GM19099 (cell line): Measurements from ENCODE around the gene GPHN.

Experiments
- POLR2A ChIP-seq: IDR thresholded peaks from 3 replicates; pipeline ENCODE4 v1.6.1; 2011; ENCODE audit warnings: low read depth; ENCODE audit not compliant: insufficient read length; ENCODE audit errors: extremely low read depth

Gene GPHN

DNA sequence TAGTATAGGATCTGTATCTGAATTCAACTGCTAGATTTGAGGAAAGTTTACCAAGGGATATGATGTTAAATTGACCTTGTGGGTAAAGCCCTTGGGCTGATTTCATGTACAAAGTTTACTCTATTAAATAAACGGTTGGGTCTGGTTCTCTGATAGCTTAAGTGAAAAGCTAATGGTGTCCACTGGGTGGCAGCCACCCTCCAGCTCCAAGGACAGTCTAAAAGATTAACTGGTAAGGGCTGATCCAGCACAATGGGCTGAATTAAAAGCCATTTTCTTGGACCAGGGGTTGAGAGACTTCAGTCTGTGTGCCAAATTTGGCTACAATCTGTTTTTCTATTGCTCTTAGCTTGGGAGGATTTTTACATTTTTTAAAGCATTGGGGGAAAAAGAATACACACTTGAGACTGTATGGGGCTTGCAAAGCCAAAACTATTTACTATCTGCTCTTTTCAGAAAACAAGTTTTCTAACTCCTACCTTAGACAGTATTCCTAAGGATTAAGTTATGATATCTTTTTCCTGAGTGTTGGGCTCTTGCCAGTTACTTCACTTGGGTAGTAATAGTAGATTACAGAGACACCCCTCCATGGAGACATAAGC is 116.5 kb downstream of the GPHN start:
- no peak for TF ChIP-seq POLR2A

DNA sequence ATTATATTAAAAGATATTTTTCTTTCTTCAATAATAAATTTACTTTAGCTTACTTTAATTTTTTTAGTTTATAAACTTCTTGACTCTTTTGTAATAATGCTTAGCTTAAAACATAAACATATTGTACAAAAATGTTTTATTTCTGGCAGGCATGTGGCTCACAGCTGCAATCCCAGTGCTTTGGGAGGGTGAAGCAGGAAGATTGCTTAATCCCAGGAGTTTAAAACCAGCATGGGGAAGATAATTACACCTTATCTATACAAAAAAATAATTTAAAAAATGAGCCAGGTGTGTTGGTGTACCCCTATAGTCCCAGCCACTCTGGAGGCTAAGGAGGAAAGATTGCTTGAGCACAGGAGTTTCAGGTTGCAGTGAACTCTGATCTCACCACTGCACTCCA is 120.7 kb downstream of the GPHN start:
- TF ChIP-seq POLR2A, result no peak

DNA sequence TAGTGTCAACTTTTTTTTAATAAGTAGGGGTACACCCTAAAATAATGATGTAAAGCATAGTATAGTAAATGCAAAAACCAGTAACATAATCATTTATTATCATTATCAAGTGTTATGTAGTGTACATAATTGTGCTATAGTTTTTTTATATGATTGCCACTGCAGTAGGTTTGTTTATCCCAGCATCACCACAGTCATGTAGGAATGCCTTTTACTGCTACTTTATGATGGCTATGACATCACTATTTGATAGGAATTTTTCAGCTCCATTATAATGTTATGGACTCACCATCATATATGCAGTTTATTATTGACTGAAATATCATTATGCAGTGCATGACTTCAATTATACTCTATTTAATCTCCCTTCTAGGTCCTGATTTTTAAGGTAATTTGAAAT is 121.6 kb downstream of the GPHN start:
- TF ChIP-seq POLR2A, result no peak

DNA sequence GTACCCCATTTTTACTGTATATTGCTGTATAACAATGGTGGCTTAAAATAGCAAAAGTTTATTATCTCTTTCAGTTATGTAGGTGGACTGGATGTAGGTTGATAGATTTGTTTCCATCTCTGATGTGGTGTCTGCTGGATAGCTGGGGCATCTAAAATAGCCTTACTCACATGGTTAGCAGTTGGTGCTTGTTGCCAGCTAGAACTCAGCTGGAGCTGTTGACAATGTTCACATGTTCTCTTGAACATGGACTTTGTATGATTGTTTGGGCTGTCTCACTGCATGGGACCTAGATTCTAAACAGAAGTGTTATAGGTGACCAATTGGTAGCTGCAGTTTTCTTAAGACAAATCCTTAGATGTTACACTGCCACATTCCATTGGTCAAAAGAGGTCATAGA is 126.9 kb downstream of the GPHN start:
- no peak for TF ChIP-seq POLR2A

DNA sequence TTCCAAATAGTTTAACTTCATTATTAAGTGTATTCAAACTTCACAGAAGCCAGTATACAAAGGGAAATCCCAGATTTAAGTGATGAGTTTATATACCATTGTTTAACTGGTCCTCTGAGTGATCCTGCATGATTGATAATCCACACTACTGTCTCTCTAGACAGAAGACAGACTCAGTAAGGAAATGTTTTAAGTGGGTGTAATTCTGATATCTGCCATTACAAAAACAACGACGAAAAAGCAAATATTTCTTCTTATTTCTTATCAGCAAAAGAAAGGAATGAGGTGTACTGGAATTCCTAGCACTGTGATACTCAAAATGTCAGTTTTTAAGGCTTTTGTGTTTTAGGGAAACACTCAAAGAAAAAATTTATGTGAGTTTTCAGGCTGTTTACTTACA is 127.5 kb downstream of the GPHN start:
- TF ChIP-seq POLR2A, result no peak

DNA sequence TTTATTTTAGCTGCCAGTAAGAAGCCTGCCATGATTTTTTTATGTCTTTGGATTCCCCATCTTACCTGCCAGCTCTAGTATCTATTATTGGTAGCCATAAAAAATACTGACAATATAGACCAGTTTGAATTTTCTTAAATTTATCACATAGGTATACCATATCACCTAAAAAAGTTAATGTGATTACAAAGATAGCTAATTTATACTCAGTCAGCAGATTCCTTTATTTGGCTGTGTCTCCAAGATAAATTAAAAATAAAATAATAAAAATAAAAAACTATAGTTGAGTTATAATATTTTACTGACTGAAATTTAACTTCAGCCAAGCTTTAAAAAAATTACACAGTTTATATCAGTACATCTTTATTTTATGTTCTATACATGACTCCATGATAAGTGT is 128.3 kb downstream of the GPHN start:
- no peak for TF ChIP-seq POLR2A

DNA sequence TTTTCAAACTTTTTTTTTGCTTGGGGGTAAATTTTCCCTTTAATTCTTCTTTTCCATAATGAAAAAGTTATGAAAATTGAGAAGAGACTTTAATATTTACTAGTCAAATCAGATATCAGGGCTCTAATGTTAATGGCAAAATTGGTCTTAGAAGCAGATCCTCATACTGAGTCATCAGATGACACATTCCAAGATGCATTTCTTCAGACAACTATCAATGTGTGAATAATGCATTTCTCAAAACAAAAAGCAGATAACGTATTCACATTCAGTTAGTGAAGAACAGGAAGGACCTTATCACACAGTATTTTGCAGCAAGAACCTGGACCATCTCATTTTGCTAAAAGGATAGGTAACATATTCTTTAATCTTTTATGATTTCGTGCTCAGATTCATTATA is 130.7 kb downstream of the GPHN start:
- no peak for TF ChIP-seq POLR2A

DNA sequence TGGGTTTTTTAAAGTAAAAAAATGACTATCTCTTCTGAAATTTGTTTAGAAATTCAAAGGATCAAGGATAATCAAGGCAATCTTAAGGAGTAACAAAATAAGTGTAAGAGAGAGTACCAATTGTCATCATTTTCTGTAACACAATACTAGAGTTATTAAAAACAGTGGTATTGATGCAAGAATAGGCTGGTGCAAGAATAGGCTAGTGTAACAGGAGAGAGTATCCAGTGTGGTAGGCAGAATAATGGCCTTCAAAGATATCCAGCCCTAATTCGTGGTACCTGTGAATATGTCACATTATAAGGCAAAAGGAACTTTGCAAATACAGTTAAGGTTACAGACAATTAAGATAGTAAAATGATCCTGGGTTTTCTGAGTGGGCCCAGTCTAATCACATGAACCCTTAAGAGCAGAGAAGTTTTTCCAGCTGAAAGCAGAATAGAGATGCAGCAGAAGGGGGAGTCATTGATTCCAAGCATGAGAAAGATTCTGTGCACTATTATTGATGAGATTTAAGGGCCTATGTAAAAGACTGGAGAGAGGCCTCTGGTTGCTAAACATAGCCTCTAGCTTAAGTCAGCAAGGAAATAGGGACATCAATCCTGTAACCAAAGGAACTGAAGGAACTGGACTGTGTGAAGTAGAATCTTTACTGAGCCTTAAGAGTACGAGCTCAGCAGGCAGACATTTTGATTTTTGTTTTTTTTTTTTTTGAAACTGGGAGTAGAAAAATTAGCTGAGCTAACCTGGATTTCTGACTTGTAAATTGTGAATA is 134.1 kb downstream of the GPHN start:
- TF ChIP-seq POLR2A, result no peak

DNA sequence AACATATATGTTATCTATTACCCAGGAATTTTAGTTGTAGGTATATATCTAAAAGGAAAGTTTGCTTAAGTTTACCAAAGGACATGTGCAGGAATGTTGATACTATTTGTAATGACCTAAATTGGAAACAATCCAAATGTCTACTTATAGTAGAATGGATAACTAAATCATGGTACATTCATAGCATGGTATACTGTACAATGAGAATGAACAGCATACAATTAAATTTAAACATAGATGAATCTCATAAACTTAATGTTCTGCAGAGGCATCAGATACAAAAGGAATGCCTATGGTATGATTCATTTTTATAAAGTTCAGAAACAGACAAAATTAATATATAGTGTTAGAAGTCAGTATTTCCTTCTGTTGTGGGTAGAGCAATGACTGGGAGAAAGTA is 135.4 kb downstream of the GPHN start:
- no peak for TF ChIP-seq POLR2A

DNA sequence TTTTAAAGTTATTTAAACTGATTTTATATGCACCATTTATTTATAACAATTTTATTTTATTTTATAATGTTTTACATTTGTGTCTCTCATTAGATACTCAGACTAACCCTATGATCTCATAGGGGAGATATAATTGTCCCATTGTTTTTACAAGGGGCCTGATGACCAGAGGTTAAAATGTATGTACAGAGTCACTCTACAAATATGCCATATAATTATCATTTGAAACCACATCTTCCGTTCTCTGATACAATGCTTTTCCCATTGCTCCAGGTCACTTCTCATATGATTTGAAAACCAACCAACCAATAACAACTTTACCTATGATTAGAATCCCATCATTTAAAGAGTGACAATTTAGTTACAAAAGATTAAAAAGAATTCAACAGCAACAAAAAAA is 137.8 kb downstream of the GPHN start:
- no peak for TF ChIP-seq POLR2A

DNA sequence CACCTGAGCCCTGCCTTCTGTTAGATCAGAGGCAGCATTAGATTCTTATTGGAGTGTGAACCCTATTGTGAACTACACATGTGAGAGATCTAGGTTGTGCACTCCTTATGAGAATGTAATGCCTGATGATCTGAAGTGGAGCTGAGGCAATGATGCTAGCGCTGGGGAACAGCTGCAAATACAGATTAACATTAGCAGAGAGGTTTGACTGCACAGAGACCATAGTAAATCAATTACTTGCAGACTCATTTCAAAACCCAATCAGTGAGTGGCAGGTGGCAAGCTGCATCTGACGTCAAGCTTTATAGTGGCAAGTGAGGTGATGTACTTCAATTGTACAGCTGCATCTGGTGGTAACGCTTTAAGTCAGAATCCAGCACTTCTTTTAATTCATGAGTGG is 141.6 kb downstream of the GPHN start:
- peak; percentile 29 for TF ChIP-seq POLR2A

DNA sequence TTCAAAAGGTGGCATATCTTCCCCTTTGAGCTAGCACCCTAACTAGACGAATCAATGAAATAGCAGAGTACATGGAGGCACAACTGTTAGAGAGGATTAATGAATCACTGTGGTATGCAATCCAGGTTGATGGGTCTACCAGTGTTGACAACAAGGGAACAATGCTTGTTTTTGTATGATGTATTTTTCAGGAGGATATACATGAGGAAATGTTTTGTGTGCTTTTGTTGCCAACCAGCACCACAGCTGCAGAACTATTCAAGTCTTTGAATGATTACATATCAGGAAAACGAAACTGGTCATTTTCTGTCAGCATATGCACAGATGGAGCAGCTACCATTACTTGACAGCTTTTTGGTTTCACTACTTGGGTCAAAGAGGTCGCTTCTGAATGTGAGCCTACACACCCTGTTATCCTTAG is 142.6 kb downstream of the GPHN start:
- TF ChIP-seq POLR2A, result no peak

DNA sequence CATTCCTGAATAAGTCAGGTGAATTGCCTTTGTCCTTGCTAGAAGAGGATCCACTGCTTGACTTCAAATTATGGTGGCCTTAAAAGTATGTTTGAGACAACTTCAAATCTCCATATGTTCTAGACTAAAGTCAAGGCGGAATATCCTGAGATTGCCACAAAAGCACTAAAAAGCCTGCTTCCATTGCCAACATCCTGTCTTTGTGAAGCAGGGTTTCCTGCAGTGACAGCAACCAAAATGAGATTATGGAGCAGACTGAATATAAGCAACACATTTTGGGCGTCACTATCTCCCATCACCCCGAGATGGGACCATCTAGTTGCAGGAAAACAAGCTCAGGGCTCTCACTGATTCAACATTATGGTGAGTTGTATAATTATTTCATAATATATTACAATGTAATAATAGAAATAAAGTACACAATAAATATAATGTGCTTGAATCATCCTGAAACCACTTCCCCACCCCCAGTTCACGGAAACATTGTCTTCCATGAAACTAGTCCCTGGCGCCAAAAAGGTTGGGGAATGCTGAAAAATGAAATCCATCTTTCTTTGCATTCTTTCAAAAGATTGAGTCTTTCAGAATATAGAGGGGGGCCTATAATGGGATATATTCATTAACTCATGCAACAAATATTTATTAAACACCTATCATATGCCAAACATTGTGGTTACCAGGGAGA is 143.7 kb downstream of the GPHN start:
- TF ChIP-seq POLR2A, result no peak

DNA sequence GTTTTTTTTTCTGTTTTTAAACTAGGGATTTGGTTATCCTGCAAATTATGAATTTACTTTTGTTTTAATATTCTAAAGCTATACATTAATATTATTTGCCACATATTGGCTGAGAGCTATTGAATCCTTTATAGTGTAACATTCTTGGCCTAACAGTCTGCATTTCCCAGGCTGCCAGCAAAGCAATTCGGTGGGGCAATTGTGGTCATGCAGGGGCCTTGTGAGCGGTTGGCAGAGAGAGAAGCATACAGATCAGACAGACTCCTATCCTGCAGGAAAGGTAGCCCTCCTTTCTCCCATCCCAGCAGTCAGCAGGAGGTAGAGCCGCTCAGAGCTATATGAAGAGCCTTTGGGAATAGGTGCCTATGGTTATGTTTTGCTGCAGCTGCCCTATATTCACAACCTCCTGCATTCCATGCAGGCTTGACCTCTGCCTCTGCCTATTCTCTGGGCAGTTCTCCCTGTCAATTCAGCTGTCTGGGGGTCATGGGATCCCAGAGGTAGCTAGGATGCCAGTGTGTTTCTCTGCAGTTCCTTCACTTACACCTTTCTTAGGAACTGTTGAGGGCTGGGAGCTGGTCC is 144.7 kb downstream of the GPHN start:
- TF ChIP-seq POLR2A, result no peak

DNA sequence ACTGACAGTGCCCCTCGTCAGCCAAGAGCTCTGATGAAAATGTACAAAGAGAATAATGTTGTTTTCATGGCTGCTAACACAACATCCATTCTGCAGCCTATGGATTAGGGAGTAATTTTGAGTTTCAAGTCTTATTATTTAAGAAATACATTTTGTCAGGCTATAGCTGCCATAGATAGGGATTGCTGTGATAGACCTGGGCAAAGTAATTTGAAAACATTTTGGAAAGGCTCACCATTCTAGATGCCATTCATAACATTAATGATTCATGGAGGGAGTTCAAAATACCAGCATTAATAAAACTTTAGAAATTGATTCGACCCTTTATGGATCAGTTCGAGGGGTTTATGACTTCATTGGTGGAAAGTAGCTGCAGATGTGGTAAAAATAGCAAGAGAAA is 149.8 kb downstream of the GPHN start:
- TF ChIP-seq POLR2A, result no peak

DNA sequence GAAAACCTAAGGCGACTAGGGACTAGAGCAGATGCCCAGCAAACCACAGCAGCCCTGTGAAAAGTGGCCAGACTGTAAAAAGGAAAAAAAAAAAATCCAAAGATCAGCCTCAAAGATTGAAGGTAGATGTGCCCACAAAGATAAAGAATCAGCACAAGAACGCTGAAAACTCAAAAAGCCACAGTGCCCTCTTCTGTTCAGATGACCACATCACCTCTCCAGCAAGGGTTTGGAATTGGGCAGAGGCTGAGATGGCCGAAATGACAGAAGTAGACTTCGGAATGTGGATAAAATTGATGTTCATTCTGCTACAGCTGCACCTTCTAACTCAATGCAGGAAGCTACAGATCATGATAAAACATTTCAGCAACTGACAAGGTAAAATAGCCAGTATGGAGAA is 154.4 kb downstream of the GPHN start:
- no peak for TF ChIP-seq POLR2A
